Ureter (tissue), 1 donor: ENCODE data around the gene NADSYN1. TPM values are rescaled to one million over a fixed set of nuclear protein-coding genes. Genes with fewer than 3 reads are reported as not detected.

Experiments used
- DNase-seq: peaks from one replicate; pipeline ENCODE4 v3.0.0-alpha.2; 2020; ENCODE audit warnings: low spot score
- total RNA-seq: library from RNA; stranded (reverse); gene quantifications from one replicate; pipeline ENCODE4 v1.2.4, GENCODE V29; 2023
- donor health status: DM: yes; HTN: yes; CAD: no.

NADSYN1 gene
- total RNA-seq, 1 donor from 2014 or later: 262 TPM

DNA sequence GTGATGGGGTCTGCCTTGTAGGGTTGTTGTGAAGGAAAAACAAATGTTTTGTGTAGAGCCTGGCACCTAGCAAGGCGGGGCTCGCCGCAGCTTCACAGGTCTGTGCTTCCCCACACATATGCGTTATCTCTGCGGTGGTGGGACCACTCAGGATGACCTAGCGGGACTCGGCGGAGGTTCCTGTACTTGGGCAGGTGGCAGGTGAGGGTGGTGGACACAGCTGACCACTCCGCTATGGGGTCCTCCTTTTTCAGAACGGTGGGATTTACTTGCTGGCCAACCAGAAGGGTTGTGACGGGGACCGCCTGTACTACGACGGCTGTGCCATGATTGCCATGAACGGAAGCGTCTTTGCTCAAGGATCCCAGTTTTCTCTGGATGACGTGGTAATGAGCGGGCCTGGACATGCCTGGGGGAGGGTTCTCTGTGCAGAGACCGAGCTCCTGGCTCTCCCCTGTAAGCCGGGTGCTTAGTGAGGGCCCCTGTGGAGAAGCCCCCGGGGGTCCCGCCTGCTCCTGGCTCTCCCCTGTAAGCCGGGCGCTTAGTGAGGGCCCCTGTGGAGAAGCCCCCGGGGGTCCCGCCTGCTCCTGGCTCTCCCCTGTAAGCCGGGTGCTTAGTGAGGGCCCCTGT, 21.3 kb downstream of the NADSYN1 start:
- no peak for DNase-seq

DNA sequence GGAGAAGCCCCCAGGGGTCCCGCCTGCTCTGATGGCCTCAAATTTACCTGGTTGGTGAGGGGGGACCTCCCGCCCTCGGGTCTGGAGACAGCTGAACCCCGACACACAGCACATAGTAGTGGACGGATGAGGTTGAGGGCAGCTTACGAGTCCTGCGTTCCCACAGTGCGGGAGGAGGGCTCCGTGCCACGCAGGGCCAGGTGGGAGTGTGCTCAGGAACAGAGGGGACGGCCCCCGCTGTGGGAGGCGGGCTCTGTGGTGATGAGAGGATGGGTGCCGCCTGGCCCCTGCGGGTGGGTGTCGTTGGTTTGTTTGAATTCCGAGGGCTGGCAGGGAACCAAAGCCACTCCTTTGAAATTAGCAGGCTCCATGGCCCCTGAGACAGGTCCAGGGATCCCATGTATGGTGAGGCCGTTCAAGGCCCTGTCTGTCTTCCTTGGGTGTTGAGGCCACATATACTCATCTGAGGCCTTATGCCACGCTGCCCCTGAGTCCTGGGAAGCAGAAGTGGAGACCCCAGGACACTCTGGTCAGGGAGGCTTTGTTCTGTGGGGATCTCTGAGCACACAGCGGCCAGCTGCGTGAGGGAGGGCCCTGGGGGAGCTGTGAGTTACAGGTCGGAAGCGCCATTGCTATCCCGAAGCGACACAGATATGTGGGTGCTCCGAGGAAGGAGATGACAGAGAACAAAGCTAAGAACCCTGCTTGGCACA, 21.9 kb downstream of the NADSYN1 start:
- no peak for DNase-seq

DNA sequence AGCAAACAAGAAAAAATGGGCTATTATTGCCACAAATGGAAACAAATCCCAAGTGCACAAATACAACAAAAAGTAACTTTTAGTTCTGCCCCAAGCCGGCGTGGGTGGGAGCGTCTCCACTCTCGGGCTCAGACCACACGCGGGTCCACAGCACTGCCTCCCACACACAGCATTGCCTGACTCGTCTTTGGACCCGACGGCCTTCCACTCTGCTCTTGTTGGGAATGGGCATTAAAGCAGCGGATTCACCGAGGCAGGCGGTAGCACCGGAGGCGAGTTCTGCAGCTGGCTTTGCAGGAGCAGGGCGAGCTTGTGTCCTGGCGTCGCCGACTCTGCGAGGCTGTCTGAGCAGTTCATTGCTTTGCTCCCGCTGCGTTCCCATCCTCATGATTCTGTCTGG, 23.0 kb downstream of the NADSYN1 start:
- no peak for DNase-seq

DNA sequence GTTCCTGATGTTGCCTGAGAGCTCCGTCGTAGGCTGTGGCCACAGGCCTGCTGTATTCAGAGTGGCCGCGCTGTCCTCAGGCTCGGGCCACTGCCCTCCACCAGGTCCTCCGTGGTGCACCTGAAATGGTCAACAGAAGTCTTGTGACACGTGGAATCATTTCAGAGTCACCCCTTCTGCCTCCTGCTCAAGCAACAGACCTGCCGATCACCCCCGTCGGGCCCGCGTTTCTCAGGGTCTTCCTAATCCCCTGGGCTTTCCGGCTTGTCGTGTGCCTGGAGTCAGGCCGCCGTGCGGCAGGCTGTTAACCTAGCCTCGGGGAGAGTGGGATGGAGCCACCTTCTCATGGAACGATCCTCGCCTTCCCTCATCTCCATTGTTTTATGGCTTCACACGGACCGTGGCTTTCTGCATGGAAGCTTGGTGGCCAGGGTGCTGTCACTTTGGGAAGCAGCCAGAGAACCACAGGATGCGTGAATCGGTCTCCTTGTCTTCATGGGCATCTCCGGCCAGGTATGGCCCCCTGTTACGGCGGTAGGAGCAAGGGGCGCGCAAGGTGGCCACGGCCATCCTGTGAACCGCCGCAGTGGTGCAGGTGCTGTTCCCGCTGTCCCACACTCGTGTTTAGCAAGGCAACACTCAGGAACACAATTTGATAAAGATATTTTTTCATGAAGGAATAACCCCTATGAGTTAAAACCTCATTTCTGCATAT, 24.1 kb downstream of the NADSYN1 start:
- DNase-seq: no peak

DNA sequence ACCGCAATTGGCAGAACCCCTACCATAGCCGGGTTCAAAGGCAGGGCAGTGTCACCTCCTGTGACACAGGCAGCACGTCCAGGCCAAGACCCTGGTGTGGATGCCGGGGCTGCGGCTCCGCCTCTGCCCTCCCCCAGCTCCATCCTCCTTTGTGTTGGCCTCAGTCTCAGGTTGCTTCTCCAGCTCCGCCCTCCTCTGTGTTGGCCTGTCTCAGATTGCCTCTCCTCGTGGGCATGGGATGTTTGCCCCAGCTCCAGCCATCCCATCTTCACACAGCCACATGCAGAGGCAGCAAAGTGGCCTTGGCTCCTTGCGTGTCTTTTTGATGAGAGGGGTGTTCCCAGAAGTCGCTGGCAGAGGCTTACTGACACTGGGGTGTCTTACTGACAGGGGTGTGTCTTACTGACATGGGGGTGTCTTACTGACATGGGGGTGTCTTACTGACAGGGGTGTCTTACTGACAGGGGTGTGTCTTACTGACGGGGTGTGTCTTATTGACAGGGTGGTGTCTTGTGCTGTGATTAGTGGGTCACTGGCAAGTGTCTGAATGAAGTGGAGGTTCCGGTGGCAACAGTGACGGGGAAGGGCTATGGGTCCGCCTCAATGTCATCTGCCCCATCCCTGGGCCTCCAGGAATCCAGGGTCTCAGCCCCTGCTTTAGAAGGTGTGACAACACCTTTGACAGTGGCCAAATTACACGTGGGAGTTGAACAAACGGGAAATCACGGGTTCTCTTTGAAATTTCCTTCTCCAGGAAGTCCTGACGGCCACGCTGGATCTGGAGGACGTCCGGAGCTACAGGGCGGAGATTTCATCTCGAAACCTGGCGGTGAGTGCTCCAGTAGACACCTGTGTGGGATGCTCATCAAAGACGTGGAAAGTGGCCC, 24.9 kb downstream of the NADSYN1 start:
- DNase-seq: no peak

DNA sequence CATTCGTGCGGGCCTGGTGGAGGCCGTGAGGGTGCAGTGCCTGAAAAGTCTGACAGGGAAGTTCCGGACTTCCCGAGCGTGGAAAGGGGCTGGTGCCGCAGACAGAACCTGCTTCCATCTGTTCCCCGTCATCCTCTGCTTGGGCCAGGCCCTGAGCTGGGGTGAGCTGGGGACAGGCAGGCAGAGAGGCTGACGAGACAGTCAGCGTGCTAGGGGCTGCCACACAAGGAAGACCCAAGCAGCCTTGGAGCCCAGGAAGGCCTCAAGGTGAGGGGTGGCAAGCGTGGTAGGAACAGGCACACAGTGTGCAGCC, 25.5 kb downstream of the NADSYN1 start:
- no peak for DNase-seq

DNA sequence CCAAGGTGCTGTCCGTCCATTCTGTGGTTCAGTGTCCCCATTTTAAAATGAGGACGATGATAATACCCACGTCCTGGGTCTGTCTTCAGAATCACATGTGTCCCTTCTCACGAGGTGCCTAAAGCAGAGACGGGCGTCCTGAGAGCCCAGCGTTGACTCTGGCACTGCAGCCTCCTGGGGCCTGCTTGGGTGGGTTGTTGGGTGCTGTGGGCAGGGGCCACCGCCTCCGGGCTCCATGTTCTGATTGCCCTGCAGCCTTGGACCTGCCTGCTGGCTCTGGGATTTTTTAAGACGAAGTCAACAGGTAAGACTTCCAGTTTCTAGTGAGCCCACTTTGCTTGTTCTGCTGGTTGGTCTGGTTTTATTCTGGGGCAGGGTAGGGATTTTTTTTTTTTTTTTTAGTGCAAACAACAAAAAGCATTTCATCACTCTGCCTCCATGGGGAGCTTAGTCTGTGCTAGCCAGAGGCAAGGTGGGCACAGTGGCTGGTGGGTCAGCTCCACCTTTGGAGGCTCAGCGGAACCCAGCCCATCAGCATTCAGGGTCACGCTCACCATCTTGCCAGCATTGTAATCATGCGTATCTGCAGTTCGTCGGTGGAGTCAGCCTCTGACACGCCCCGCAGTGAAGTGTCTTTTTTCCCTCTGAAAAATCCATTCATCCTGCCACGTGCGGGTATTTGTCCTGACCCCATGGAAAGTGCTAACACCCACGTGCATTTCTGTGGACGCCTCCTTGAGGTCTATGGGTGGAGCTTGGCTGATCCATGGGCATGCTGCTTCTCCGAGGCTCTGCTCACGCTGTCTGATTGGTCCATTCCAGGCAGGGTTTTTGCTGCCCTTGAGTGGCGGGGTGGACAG, 28.3 kb downstream of the NADSYN1 start:
- peak; percentile 75 for DNase-seq

DNA sequence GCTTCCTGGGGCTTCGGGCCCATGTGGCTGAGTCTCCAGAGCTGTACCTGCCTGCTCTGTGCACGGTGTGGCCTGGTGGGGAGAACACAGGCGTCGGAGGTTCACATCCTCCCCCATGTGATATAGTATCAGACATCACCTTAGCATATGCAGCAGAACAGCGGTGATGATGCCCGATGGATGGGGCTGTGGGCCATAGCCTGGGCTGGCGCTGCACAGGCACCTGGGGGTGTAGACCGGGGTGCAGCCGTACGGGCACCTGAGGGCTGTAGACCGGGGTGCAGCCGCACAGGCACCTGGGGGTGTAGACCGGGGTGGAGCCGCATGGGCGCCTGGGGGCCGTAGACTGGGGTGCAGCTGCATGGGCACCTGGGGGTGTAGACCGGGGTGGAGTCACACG, 29.2 kb downstream of the NADSYN1 start:
- DNase-seq: no peak

DNA sequence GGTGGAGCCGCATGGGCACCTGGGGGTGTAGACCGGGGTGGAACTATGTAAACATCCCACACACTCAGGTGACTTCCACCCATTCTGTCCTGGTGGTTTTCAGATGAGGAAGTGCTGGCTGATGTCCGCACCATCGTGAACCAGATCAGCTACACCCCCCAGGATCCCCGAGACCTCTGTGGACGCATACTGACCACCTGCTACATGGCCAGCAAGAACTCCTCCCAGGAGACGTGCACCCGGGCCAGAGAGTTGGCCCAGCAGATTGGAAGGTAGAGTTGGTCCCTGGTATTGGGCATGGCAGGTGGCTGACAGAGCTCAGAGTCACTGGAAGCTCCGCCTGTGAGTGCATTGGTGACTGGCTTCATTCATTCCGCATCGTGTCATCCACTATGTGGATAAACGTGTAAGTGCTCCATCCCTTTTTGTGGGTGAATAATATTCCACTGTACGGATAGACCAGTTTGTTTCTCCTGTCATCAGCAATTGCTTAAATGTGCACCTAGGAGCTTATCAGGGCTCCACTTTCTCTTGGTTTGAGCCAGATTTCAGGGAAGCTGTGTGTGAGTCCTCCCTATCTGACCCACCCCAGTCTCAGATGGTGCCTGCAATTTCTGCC, 29.9 kb downstream of the NADSYN1 start:
- DNase-seq: no peak

DNA sequence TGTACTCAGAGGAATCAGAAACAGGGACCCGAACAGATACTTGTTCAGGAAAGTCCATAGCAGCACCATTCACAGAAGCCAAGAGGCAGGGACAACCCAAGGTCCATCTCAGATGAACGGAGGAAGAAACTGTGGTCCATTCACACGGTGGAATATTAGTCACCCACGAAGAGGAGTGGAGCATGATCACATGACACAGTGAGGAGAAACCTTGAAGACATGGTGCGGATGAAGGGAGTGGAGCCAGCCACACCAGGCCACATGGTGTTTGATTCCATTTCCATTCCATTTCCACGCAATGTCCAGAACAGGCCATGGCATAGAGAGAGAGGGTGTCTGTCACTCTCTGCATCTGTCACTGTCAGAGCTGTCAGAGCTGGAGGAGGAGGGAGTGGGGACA, 30.7 kb downstream of the NADSYN1 start:
- no peak for DNase-seq

DNA sequence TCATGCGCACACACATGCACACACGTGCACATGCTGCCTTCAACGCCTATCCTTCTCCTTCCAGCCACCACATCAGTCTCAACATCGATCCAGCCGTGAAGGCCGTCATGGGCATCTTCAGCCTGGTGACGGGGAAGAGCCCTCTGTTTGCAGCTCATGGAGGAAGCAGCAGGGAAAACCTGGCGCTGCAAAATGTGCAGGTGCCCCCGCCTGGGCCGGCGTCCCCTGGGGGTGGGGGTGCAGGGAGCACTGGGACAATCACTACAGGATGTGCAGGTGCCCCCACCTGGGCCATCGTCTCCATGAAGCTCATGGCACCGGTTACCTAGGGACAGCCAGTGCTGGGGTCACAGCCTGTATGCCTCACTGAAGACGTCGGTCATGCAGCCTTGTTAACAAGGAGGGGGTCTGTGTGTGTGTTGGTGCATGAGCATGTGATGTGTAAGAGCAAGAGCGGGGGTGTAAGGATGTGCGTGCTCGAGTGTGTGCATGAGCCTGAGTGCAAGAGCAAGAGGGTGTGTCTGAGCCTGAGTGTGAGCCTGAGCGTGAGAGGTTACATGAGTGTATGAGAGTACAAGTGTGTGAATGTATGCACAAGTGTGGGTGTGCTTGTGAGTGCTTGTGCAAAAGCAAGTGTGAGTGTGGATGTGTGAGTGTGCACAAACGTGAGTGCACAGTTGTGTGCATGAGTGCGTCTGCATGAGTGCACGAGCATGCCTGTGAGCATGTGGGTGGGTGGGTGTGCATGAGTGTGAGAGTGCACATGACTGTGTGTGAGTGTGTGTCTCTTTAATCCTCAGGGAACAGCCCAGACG, 31.5 kb downstream of the NADSYN1 start:
- DNase-seq: no peak

DNA sequence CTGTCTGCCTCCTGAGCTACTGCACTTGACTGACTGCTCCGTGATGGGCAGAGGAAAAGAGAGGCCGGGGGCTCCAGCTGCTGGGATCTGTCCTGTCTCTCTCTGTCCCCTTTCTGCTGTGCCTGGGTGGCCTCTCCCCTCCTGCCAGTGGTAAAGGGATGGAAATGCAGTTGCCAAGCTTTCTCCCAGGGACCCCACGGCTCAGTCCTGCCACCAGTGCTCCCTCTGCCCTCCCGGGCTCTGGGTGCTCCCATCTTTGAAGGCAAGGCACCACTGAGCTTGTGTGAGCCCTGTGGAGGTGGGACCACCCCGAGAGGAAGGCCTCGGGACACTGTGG, 32.0 kb downstream of the NADSYN1 start:
- DNase-seq: no peak

DNA sequence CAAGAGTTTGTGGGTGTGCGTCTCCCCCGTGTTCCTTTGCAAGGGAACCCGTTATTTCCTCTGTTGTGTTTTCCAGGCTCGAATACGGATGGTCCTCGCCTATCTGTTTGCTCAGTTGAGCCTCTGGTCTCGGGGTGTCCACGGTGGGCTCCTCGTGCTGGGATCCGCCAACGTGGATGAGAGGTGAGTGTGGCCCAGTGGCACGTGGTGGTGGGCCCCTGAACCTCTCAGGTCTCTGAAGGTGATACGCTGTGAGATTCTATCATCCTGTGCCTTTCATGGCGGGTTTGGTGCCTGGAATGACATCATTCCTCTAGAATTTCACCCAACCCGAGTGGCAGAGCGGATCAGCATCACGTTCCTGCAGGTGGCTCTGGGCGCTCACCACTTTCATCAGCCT, 32.5 kb downstream of the NADSYN1 start:
- no peak for DNase-seq

DNA sequence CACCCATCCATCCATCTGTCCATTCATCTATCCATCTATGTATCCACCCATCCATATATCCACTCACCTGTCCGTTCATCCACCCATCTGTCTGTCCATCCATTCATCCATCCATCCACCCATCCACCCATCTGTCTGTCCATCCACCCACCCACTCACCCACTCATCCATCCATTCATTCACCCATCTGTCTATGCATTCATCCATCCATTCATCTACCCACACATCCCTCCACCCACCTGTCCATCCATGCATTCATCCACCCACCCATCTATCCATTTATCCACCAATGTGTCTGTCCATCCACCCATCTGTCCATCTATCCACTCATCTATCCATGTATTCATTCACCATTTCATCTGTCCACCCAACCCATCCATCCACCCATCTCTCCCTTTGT, 33.3 kb downstream of the NADSYN1 start:
- no peak for DNase-seq

DNA sequence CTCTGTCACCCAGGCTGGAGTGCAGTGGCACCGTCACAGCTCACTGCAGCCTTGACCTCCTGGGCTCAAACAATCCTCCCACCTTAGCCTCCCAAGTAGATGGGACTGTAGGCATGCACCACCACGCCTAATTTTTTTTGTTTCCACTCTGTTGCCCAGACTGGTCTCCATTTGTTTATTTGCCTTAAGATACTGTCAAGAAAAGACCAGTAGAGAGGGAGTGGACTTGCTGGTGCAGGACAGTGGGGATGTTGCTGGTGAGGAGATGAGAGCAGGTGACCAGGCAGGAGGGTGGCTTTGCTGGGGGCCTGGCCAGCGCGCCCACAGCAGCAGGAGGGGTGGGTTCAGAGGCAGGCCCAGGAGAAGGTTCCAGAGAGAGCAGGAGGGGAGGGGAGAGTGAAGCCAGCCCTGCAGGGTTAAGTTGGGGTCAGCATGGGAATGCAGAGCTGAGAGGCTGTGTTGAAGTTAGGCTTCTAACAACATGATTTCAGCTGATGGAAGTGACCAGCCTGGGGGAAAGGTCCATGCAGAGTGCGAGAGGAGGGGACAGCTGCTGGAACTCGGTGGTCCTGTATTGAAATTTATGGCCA, 35.8 kb downstream of the NADSYN1 start:
- DNase-seq: no peak

DNA sequence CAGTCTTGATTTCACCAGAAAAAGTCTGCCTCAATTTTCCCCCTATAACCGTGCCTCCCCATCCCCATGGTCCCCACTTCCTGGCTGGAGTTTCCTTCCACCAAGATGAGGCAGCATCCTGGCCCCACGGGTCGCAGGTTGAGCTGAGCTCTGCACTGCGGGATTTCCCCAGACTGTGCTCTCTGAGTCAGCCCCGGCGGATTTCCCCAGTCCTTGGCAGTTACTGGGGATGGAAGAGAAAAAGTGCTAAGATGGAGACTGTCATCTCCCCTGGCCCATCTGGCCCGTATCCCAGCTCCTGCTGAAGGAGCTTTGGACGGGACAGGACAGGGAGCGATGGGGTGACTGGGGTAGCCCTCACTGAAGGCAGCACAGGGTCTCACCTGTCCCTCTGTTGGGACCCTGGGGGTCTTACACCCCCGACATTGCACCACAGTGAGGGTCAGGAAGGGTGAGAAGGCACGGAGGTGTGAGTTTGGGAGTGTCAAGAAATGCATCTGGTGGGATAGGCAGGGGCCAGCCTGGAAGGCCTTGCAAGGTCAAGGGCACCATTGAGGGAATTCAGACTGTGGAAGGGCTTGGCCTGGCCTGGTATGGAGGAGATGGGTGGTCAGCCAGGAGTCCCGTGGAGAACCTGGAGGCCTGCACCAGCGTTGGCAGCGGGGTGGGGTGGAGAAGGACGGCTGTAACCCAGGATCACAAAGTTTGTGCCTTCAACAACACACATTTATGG, 36.5 kb downstream of the NADSYN1 start:
- peak; percentile 33 for DNase-seq

DNA sequence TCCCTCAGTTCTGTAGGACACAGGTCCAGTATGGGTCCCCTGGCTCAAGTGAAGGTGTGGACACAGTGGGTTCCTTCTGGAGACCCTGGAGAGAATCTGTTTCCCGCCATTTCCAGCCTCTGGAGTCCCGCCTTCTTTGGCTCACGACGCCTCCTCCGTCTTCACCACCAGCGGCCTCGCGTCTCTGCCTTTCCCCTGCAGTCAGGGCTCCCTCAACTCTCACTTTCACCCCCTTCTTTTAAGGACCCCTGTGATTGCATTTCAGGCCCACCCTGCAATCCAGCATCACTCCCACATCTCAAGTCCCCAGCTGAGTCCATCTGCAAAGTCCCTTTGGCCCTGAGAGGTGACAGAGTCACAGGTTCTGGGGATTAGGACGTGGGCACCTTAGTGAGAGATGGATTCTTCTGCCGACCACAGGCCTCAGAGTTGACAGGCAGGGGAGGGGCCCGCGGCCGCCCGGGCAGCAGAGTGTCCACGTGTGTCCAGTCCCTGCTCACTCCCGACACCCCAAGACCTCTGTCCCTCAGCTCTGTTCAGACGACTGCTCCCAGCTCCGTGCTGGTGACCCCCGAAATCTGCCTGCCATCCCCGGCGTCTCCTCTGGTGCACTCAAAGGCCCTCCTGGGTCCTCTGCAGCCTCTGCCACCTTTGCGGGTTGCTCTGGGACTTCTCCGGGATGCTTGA, 37.2 kb downstream of the NADSYN1 start:
- DNase-seq: peak; percentile 38

DNA sequence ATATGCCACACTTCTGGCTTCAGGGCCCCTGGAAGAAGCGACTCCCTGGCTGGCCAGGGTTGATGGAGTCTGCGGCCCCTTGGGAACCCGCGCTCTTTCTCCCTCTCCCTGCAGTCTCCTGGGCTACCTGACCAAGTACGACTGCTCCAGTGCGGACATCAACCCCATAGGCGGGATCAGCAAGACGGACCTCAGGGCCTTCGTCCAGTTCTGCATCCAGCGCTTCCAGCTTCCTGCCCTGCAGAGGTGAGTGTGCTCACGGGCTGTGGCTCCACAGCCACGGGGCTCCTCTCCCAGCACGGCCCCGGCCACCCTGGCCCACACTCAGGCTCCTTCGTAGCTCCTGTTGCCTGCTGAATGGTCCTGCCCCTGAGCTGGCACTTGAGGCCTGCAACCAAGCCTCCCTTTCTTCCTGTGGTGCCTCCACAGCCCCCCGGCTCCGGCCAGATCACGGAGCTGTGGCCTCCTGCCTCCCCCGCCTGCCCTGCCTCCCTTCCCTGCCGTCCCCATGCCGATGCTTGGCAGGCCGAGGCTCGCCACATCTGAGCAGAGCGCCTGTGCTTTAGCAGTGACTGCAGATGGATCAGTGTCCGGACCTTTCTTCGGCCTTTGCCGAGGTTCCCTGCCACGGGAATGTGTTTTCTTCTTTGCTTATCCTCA, 37.9 kb downstream of the NADSYN1 start:
- peak; percentile 36 for DNase-seq
